Hepatocyte (in vitro differentiated cells): ENCODE measurements around the gene REL. TPM values are rescaled to one million over a fixed set of nuclear protein-coding genes. Genes with fewer than 3 reads are reported as not detected.

Source experiments
- DNase-seq: peaks from one replicate; pipeline ENCODE4 v3.0.0-alpha.2; 2016; ENCODE audit warnings: low spot score
- H2AFZ ChIP-seq: fragments of 200-600 bp; sonication (generic); 2 replicates; pipeline ENCODE4 v1.6.0; 2016; ENCODE audit warnings: antibody characterized with exemption, mild to moderate bottlenecking
- H3K27ac ChIP-seq: fragments of 200-600 bp; sonication (generic); 2 replicates; pipeline ENCODE4 v1.5.1; 2016; ENCODE audit warnings: mild to moderate bottlenecking
- H3K27me3 ChIP-seq: fragments of 200-600 bp; sonication (generic); 2 replicates; pipeline ENCODE4 v1.6.1; 2016
- H3K36me3 ChIP-seq: fragments of 200-600 bp; sonication (generic); replicated peaks from 2 replicates; pipeline ENCODE4 v1.5.1; 2016; ENCODE audit warnings: low read depth; ENCODE audit not compliant: insufficient read depth
- H3K4me1 ChIP-seq: fragments of 200-600 bp; sonication (generic); 2 replicates; pipeline ENCODE4 v1.5.1; 2016; ENCODE audit warnings: mild to moderate bottlenecking, moderate library complexity; ENCODE audit not compliant: insufficient read depth
- H3K4me2 ChIP-seq: fragments of 200-600 bp; sonication (generic); 2 replicates; pipeline ENCODE4 v1.6.0; 2016
- H3K4me3 ChIP-seq: fragments of 200-600 bp; sonication (generic); 2 replicates; pipeline ENCODE4 v1.5.1; 2016; ENCODE audit warnings: mild to moderate bottlenecking
- H3K79me2 ChIP-seq: fragments of 200-600 bp; sonication (generic); 2 replicates; pipeline ENCODE4 v1.6.0; 2017; ENCODE audit warnings: mild to moderate bottlenecking
- H3K9me2 ChIP-seq: fragments of 200-600 bp; sonication (generic); replicated peaks from 2 replicates; pipeline ENCODE4 v1.6.0; 2017; ENCODE audit warnings: mild to moderate bottlenecking; ENCODE audit not compliant: insufficient read depth
- H3K9me3 ChIP-seq: fragments of 200-600 bp; sonication (generic); 2 replicates; pipeline ENCODE4 v1.5.1; 2016; ENCODE audit warnings: low read depth, mild to moderate bottlenecking
- H4K20me1 ChIP-seq: fragments of 200-600 bp; sonication (generic); 2 replicates; pipeline ENCODE4 v1.6.0; 2016; ENCODE audit warnings: mild to moderate bottlenecking; ENCODE audit not compliant: insufficient read depth, poor library complexity, severe bottlenecking
- CTCF ChIP-seq: fragments of 200-600 bp; sonication (generic); IDR thresholded peaks from 2 replicates; pipeline ENCODE4 v1.5.1; 2016; ENCODE audit warnings: antibody characterized with exemption, mild to moderate bottlenecking; ENCODE audit not compliant: poor library complexity
- EZH2 ChIP-seq: fragments of 200-600 bp; sonication (generic); IDR thresholded peaks from 2 replicates; pipeline ENCODE4 v1.6.1; 2016; ENCODE audit warnings: antibody characterized with exemption, mild to moderate bottlenecking, borderline replicate concordance
- EZH2phosphoT487 ChIP-seq: fragments of 200-600 bp; sonication (generic); IDR thresholded peaks from one replicate; pipeline ENCODE4 v1.6.1; 2018; ENCODE audit warnings: antibody characterized with exemption, mild to moderate bottlenecking, low read depth, moderate library complexity; ENCODE audit not compliant: unreplicated experiment, severe bottlenecking
- WGBS: methylation state at CpG from one replicate; pipeline ENCODE4 v1.1.6; 2016; ENCODE audit warnings: low lambda C conversion rate; ENCODE audit errors: missing lambda C conversion rate; 5-methylcytosine and 5-hydroxymethylcytosine counted together
- polyA plus RNA-seq: library from polyadenylated mRNA; unstranded; fragments of >200 nt; fragmentation: Nextera tagmentation; extraction: Ambion mirVana; gene quantifications from 2 replicates; pipeline ENCODE4 v1.2.1, GENCODE V29; 2016
- total RNA-seq: library from RNA; depleted of rRNA; stranded (reverse); fragments of >200 nt; gene quantifications from 2 replicates; pipeline ENCODE4 v1.2.3, GENCODE V29; 2014

The REL gene
- total and polyA plus RNA-seq, 2 experiments from 2014 or later: 4.2 to 12.3 TPM

- Histone ChIP-seq H4K20me1 (no peaks in the 10 kb centered on the region), H3K4me1 (no peaks in the 10 kb centered on the region), H3K36me3 (no peaks in the 10 kb centered on the region), H2AFZ (no peak overlapping the region), H3K4me3 (no peak overlapping the region), H3K27me3 (no peaks in the 10 kb centered on the region), H3K79me2 (no peaks in the 10 kb centered on the region), H3K9me2 (no peaks in the 10 kb centered on the region), H3K9me3 (no peaks in the 10 kb centered on the region), H3K4me2 (no peak overlapping the region), H3K27ac (no peak overlapping the region)
- TF ChIP-seq EZH2phosphoT487 (no peak), CTCF (no peak), EZH2 (no peak)
- no peak for DNase-seq
- WGBS: 91% methylated on average over 5 of the region's 5 CpGs
Measured at GRCh38 chr2:60936757-60937156, 55.4 kb downstream of the REL start.

DNA sequence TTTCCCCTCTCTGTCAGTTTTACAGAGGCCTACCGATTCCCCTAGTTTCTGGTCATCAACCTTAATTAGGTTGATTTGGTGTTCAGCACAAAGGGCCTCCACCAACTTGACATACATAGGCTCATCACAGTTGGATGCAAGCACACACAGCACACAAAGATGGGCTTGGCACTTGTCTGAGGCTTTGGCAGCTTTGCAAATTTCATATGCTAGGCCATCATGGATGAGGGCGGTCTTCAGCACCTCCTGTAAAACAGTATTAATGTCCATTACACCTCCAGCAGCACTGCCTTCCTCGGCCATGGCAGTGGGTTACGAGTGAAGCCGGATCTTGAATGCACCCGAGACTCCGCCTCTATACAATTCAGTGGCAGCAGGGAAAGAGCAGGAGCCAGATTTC, 56.9 kb downstream of the REL start:
- Histone ChIP-seq H3K4me2 (no peak overlapping the region), H3K36me3 (no peaks in the 10 kb centered on the region), H3K4me1 (no peaks in the 10 kb centered on the region), H3K4me3 (no peak overlapping the region), H3K27ac (no peak overlapping the region), H3K27me3 (no peaks in the 10 kb centered on the region), H3K79me2 (no peaks in the 10 kb centered on the region), H3K9me2 (no peaks in the 10 kb centered on the region), H2AFZ (no peak overlapping the region), H3K9me3 (no peaks in the 10 kb centered on the region), H4K20me1 (no peaks in the 10 kb centered on the region)
- 93% methylated on average over 7 of the region's 7 CpGs for WGBS
- DNase-seq: no peak
- TF ChIP-seq EZH2: no peak
- TF ChIP-seq EZH2phosphoT487: no peak

- no peaks in the 10 kb centered on the region for H3K27me3 ChIP-seq
- DNase-seq: no peak
- WGBS: 75% methylated on average over 2 of the region's 2 CpGs
- no peaks in the 10 kb centered on the region for H3K36me3 ChIP-seq
- H3K27ac ChIP-seq: no peak overlapping the region
- H3K4me3 ChIP-seq: no peak overlapping the region
- H3K4me1 ChIP-seq: no peaks in the 10 kb centered on the region
- TF ChIP-seq EZH2phosphoT487 (no peak), EZH2 (no peak), CTCF (no peak)
- no peak overlapping the region for H3K4me2 ChIP-seq
- no peaks in the 10 kb centered on the region for H3K79me2 ChIP-seq
- no peaks in the 10 kb centered on the region for H3K9me2 ChIP-seq
- no peak overlapping the region for H2AFZ ChIP-seq
- H3K9me3 ChIP-seq: no peaks in the 10 kb centered on the region
- no peaks in the 10 kb centered on the region for H4K20me1 ChIP-seq
Measured at GRCh38 chr2:60939622-60940021, 58.2 kb downstream of the REL start.

DNA sequence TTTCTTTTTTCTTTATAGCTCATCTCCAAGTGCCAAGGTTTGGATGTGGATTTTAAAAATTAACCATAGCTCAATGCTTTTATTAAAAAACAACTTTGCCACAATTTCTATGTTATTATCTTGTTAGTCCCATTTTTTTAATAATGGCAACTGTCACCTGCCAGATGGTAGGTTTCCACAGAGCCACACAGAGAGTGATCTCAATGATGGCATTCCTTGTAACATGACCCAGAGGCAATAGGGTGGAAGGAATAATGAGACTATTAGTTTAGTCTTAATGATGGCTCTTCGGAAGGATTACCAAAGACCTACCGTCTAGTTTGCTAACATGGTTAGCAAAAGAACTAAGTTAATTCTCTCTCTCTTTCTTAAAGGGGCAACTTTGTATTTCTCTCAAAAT, 64.0 kb downstream of the REL start:
- H3K27ac ChIP-seq: no peak overlapping the region
- no peaks in the 10 kb centered on the region for H3K9me3 ChIP-seq
- no peak for DNase-seq
- no peaks in the 10 kb centered on the region for H4K20me1 ChIP-seq
- WGBS: 75% methylated on average over 2 of the region's 2 CpGs
- no peak overlapping the region for H3K4me2 ChIP-seq
- no peaks in the 10 kb centered on the region for H3K9me2 ChIP-seq
- H3K36me3 ChIP-seq: no peaks in the 10 kb centered on the region
- no peaks in the 10 kb centered on the region for H3K4me1 ChIP-seq
- no peaks in the 10 kb centered on the region for H3K27me3 ChIP-seq
- TF ChIP-seq EZH2phosphoT487: no peak
- TF ChIP-seq EZH2: no peak
- TF ChIP-seq CTCF: no peak
- H3K79me2 ChIP-seq: no peaks in the 10 kb centered on the region
- no peak overlapping the region for H2AFZ ChIP-seq
- no peak overlapping the region for H3K4me3 ChIP-seq
